NB4 (cell line): ENCODE results near the gene CAND2.

Experiments
- MYC ChIP-seq: IDR thresholded peaks from 2 replicates; pipeline ENCODE4 v1.6.1; 2011; ENCODE audit warnings: low read depth, low read length
- POLR2A ChIP-seq: IDR thresholded peaks from 2 replicates; pipeline ENCODE4 v1.6.1; 2011; ENCODE audit warnings: mild to moderate bottlenecking; ENCODE audit not compliant: insufficient read length; ENCODE audit errors: extremely low read depth
- TF ChIP-seq, protein P1 (sequence below): IDR thresholded peaks from 2 replicates; pipeline ENCODE4 v1.6.1; 2011; ENCODE audit warnings: low read depth, low read length
- TF ChIP-seq, protein P2 (sequence below): IDR thresholded peaks from one replicate; pipeline ENCODE4 v1.5.1; 2012; ENCODE audit warnings: low read depth, low read length

DNA sequence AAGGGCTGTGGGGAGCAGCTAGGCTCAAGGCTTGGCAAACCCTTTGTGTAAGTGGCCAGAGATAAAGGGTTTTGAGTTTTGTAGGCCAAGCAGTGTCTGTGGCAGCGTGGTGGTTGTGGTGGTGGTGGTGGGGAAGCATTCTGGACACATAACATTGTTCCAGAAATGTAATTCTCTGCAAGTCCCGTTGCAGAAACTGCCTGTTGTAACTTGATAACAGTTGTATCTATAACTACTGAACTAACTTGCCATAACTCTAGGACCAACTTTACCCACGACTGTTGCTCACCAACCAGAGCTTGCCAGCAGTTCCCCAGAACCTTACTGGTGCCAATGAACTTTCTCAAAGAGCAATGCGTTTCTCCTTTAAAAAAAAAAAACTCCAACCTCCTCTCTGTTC, 19.3 kb upstream of the CAND2 start:
- TF ChIP-seq, protein P1, sequence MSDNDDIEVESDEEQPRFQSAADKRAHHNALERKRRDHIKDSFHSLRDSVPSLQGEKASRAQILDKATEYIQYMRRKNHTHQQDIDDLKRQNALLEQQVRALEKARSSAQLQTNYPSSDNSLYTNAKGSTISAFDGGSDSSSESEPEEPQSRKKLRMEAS: no peak
- TF ChIP-seq, protein P2, sequence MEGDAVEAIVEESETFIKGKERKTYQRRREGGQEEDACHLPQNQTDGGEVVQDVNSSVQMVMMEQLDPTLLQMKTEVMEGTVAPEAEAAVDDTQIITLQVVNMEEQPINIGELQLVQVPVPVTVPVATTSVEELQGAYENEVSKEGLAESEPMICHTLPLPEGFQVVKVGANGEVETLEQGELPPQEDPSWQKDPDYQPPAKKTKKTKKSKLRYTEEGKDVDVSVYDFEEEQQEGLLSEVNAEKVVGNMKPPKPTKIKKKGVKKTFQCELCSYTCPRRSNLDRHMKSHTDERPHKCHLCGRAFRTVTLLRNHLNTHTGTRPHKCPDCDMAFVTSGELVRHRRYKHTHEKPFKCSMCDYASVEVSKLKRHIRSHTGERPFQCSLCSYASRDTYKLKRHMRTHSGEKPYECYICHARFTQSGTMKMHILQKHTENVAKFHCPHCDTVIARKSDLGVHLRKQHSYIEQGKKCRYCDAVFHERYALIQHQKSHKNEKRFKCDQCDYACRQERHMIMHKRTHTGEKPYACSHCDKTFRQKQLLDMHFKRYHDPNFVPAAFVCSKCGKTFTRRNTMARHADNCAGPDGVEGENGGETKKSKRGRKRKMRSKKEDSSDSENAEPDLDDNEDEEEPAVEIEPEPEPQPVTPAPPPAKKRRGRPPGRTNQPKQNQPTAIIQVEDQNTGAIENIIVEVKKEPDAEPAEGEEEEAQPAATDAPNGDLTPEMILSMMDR: no peak
- no peak for TF ChIP-seq POLR2A
- TF ChIP-seq MYC: no peak
